Smooth muscle cell (in vitro differentiated cells): ENCODE data around the gene SUPV3L1. TPM values are rescaled to one million over a fixed set of nuclear protein-coding genes. Genes with fewer than 3 reads are reported as not detected.
A peak's percentile ranks its signal among the peaks of the same experiment; 100 is the strongest.

ENCODE experiments used
- DNase-seq: peaks from one replicate; lab custom pipeline; 2025; ENCODE audit not compliant: unreplicated experiment; lab: John Stamatoyannopoulos, UW
- H2AFZ ChIP-seq: fragments of 200-600 bp; sonication (generic); 2 replicates; pipeline ENCODE4 v1.6.0; 2016; ENCODE audit warnings: antibody characterized with exemption, low read depth, mild to moderate bottlenecking
- H3F3A ChIP-seq: fragments of 200-600 bp; sonication (generic); 2 replicates; pipeline ENCODE4 v1.6.0; 2017; ENCODE audit warnings: antibody characterized with exemption, low read depth
- H3K27ac ChIP-seq: fragments of 200-600 bp; sonication (generic); 2 replicates; pipeline ENCODE4 v1.5.1; 2016; ENCODE audit warnings: low read depth, mild to moderate bottlenecking
- H3K27me3 ChIP-seq: fragments of 200-600 bp; sonication (generic); 2 replicates; pipeline ENCODE4 v1.6.1; 2016; ENCODE audit warnings: low read depth, mild to moderate bottlenecking
- H3K36me3 ChIP-seq: fragments of 200-600 bp; sonication (generic); 2 replicates; pipeline ENCODE4 v1.5.1; 2016; ENCODE audit warnings: low read depth
- H3K4me1 ChIP-seq: fragments of 200-600 bp; sonication (generic); 2 replicates; pipeline ENCODE4 v1.5.1; 2016; ENCODE audit warnings: low read depth
- H3K4me2 ChIP-seq: fragments of 200-600 bp; sonication (generic); 2 replicates; pipeline ENCODE4 v1.6.0; 2016; ENCODE audit warnings: mild to moderate bottlenecking
- H3K4me3 ChIP-seq: fragments of 200-600 bp; sonication (generic); 2 replicates; pipeline ENCODE4 v1.5.1; 2016; ENCODE audit warnings: mild to moderate bottlenecking
- H3K79me2 ChIP-seq: fragments of 200-600 bp; sonication (generic); 2 replicates; pipeline ENCODE4 v1.6.0; 2016; ENCODE audit warnings: low read depth, mild to moderate bottlenecking
- H3K9ac ChIP-seq: fragments of 200-600 bp; sonication (generic); 2 replicates; pipeline ENCODE4 v1.6.0; 2016; ENCODE audit warnings: low read depth
- H3K9me3 ChIP-seq: fragments of 200-600 bp; sonication (generic); replicated peaks from 2 replicates; pipeline ENCODE4 v1.5.1; 2016; ENCODE audit warnings: low read depth
- H4K20me1 ChIP-seq: fragments of 200-600 bp; sonication (generic); 2 replicates; pipeline ENCODE4 v1.6.0; 2016; ENCODE audit warnings: low read depth
- WGBS: methylation state at CpG from one replicate; pipeline ENCODE4 v1.1.7; 2016; ENCODE audit warnings: low lambda C conversion rate; 5-methylcytosine and 5-hydroxymethylcytosine counted together
- polyA plus RNA-seq: library from polyadenylated mRNA; unstranded; fragments of >200 nt; fragmentation: Nextera tagmentation; extraction: Ambion mirVana; gene quantifications from 2 replicates; pipeline ENCODE4 v1.2.1, GENCODE V29; 2016
- total RNA-seq: library from RNA; depleted of rRNA; stranded (reverse); fragments of >200 nt; gene quantifications from 2 replicates; pipeline ENCODE4 v1.2.3, GENCODE V29; 2014
- TF ChIP-seq, protein P1 (sequence below): fragments of 200-600 bp; sonication (generic); IDR thresholded peaks from 2 replicates; pipeline ENCODE4 v1.5.1; 2017; ENCODE audit warnings: borderline replicate concordance, mild to moderate bottlenecking, antibody characterized with exemption; ENCODE audit not compliant: insufficient read depth, poor library complexity, severe bottlenecking

SUPV3L1 gene
- total and polyA plus RNA-seq, 2 experiments from 2014 or later = 21.0 to 32.6 TPM

- Histone ChIP-seq H3K27ac (peak overlapping the region; percentile 45), H3K4me2 (no peak overlapping the region), H3K79me2 (no peaks in the 10 kb centered on the region), H3K9ac (peak overlapping the region; percentile 2), H3F3A (no peaks in the 10 kb centered on the region), H2AFZ (no peak overlapping the region), H3K36me3 (no peaks in the 10 kb centered on the region), H4K20me1 (no peaks in the 10 kb centered on the region), H3K4me3 (no peak overlapping the region), H3K4me1 (no peaks in the 10 kb centered on the region), H3K9me3 (no peaks in the 10 kb centered on the region), H3K27me3 (no peaks in the 10 kb centered on the region)
- 86% methylated on average over 11 of the region's 11 CpGs for WGBS
- no peak for DNase-seq
- TF ChIP-seq, protein P1, sequence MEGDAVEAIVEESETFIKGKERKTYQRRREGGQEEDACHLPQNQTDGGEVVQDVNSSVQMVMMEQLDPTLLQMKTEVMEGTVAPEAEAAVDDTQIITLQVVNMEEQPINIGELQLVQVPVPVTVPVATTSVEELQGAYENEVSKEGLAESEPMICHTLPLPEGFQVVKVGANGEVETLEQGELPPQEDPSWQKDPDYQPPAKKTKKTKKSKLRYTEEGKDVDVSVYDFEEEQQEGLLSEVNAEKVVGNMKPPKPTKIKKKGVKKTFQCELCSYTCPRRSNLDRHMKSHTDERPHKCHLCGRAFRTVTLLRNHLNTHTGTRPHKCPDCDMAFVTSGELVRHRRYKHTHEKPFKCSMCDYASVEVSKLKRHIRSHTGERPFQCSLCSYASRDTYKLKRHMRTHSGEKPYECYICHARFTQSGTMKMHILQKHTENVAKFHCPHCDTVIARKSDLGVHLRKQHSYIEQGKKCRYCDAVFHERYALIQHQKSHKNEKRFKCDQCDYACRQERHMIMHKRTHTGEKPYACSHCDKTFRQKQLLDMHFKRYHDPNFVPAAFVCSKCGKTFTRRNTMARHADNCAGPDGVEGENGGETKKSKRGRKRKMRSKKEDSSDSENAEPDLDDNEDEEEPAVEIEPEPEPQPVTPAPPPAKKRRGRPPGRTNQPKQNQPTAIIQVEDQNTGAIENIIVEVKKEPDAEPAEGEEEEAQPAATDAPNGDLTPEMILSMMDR = no peak
Measured at GRCh38 chr10:69216577-69217118, 36.6 kb downstream of the SUPV3L1 start.

DNA sequence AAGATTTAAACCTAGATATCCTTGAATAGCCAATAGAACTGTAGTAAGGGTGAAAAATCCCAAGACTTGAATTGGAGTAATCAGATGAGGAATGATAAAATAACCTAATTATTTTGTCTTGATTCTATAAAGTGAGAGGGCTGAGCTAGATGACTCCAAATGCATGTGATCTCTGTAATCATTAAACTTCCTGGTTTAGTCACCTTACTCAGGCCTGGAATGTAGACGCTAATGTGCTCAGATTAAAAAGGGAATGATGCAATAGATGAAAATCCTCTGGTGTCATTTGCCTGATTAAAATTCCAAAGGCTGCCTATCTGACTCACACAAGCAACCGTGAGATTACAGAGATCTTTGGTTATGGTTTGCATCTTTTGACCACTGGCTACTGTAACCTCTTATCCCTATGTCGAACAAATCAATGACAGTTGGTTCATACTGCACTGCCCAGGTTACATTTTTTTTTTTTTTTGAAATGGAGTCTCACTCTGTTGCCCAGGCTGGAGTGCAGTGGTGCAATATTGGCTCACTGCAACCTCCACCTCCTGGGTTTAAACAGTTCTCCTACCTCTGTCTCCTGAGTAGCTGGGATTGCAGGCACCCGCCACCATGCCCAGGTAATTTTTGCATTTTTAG, 37.2 kb downstream of the SUPV3L1 start:
- Histone ChIP-seq H4K20me1 (no peaks in the 10 kb centered on the region), H3K4me1 (no peaks in the 10 kb centered on the region), H3K9ac (peak overlapping the region; percentile 2), H2AFZ (no peak overlapping the region), H3K27me3 (no peaks in the 10 kb centered on the region), H3K4me2 (no peak overlapping the region), H3K79me2 (no peaks in the 10 kb centered on the region), H3K4me3 (no peak overlapping the region), H3K36me3 (no peaks in the 10 kb centered on the region), H3F3A (no peaks in the 10 kb centered on the region), H3K9me3 (no peaks in the 10 kb centered on the region), H3K27ac (peak overlapping the region; percentile 45)
- WGBS = 34% methylated on average over 4 of the region's 4 CpGs
- TF ChIP-seq, protein P1 = no peak
- DNase-seq = no peak

- H3F3A ChIP-seq = no peaks in the 10 kb centered on the region
- no peak overlapping the region for H3K4me2 ChIP-seq
- H3K36me3 ChIP-seq = no peaks in the 10 kb centered on the region
- H3K4me1 ChIP-seq = no peaks in the 10 kb centered on the region
- no peaks in the 10 kb centered on the region for H4K20me1 ChIP-seq
- no peaks in the 10 kb centered on the region for H3K79me2 ChIP-seq
- DNase-seq = no peak
- 92% methylated on average over 6 of the region's 6 CpGs for WGBS
- H3K27ac ChIP-seq = no peak overlapping the region
- no peak overlapping the region for H3K4me3 ChIP-seq
- no peak overlapping the region for H3K9ac ChIP-seq
- no peaks in the 10 kb centered on the region for H3K27me3 ChIP-seq
- TF ChIP-seq, protein P1 = no peak
- no peaks in the 10 kb centered on the region for H3K9me3 ChIP-seq
- no peak overlapping the region for H2AFZ ChIP-seq
Measured at GRCh38 chr10:69218831-69219230, 38.8 kb downstream of the SUPV3L1 start.

GRCh38 chr10:69220041-69220451, 40.0 kb downstream of the SUPV3L1 start, which contains the start of gene HKDC1:
TSS of gene HKDC1 (plus strand) at chr10:69220332. CDS start at chr10:69220436, 104 bp downstream.
- no peak within 1 kb of the TSS for H3K9ac ChIP-seq
- no peaks in the 10 kb centered on the region for H3K36me3 ChIP-seq
- DNase-seq = no peak
- H3K79me2 ChIP-seq = no peaks in the 10 kb centered on the region
- no peak within 1 kb of the TSS for H3K27ac ChIP-seq
- H3K27me3 ChIP-seq = no peaks in the 10 kb centered on the region
- H4K20me1 ChIP-seq = no peaks in the 10 kb centered on the region
- WGBS = 90% methylated on average over 8 of the region's 8 CpGs
- peak within 1 kb of the TSS; percentile 24 for H3K4me3 ChIP-seq
- H2AFZ ChIP-seq = no peak within 1 kb of the TSS
- TF ChIP-seq, protein P1 = no peak
- no peaks in the 10 kb centered on the region for H3K9me3 ChIP-seq
- no peaks in the 10 kb centered on the region for H3K4me1 ChIP-seq
- no peak within 1 kb of the TSS for H3K4me2 ChIP-seq
- H3F3A ChIP-seq = no peaks in the 10 kb centered on the region
